H9 (cell line): ENCODE data around the gene CHRNA5. TPM values are rescaled to one million over a fixed set of nuclear protein-coding genes. Genes with fewer than 3 reads are reported as not detected.
A peak's percentile ranks its signal among the peaks of the same experiment; 100 is the strongest.

Experiments used
- DNase-seq: peaks from one replicate; pipeline ENCODE4 v3.0.0-alpha.2; 2017
- H2AFZ ChIP-seq: one replicate; pipeline ENCODE4 v1.6.1; 2013; ENCODE audit warnings: mild to moderate bottlenecking, low read length, control low read depth, moderate library complexity
- H2AK5ac ChIP-seq: 2 replicates; pipeline ENCODE4 v1.6.1; 2013; ENCODE audit warnings: low read length, control low read depth, mixed read lengths; ENCODE audit not compliant: insufficient read length
- H2BK120ac ChIP-seq: one replicate; pipeline ENCODE4 v1.6.1; 2013; ENCODE audit warnings: low read depth, mild to moderate bottlenecking, low read length, control low read depth, inconsistent platforms; ENCODE audit not compliant: poor library complexity, severe bottlenecking
- H2BK12ac ChIP-seq: 2 replicates; pipeline ENCODE4 v1.6.1; 2013; ENCODE audit warnings: low read length, control low read depth, mixed read lengths, low read depth; ENCODE audit not compliant: insufficient read length
- H2BK15ac ChIP-seq: 2 replicates; pipeline ENCODE4 v1.6.1; 2013; ENCODE audit warnings: low read depth, low read length, control low read depth
- H2BK20ac ChIP-seq: one replicate; pipeline ENCODE4 v1.6.1; 2013; ENCODE audit warnings: low read depth, mild to moderate bottlenecking, low read length, control low read depth, inconsistent platforms; ENCODE audit not compliant: poor library complexity, severe bottlenecking
- H2BK5ac ChIP-seq: 2 replicates; pipeline ENCODE4 v1.6.1; 2013; ENCODE audit warnings: low read length, control low read depth, mixed read lengths; ENCODE audit not compliant: insufficient read length
- H3K14ac ChIP-seq: 2 replicates; pipeline ENCODE4 v1.6.1; 2013; ENCODE audit warnings: low read length, control low read depth; ENCODE audit not compliant: insufficient read depth
- H3K18ac ChIP-seq: 2 replicates; pipeline ENCODE4 v1.6.1; 2013; ENCODE audit warnings: low read depth, mild to moderate bottlenecking, mixed read lengths, low read length, control low read depth; ENCODE audit not compliant: insufficient read length
- H3K23ac ChIP-seq: 2 replicates; pipeline ENCODE4 v1.6.1; 2013; ENCODE audit warnings: low read length, control low read depth, mixed read lengths, low read depth; ENCODE audit not compliant: insufficient read length
- H3K23me2 ChIP-seq: 2 replicates; pipeline ENCODE4 v1.6.1; 2013; ENCODE audit warnings: low read depth, mild to moderate bottlenecking, mixed read lengths, low read length, control low read depth; ENCODE audit not compliant: insufficient read length, poor library complexity, severe bottlenecking
- H3K27ac ChIP-seq: 2 replicates; pipeline ENCODE4 v1.5.1; 2013; ENCODE audit warnings: low read length, control low read depth, mixed read lengths, low read depth; ENCODE audit not compliant: insufficient read length
- H3K27me3 ChIP-seq: 2 replicates; pipeline ENCODE4 v1.6.1; 2013; ENCODE audit warnings: low read length, control low read depth, inconsistent platforms; ENCODE audit not compliant: insufficient read depth
- H3K4ac ChIP-seq: 2 replicates; pipeline ENCODE4 v1.6.1; 2013; ENCODE audit warnings: low read depth, mild to moderate bottlenecking, control low read depth, inconsistent platforms, low read length, moderate library complexity
- H3K4me1 ChIP-seq: 2 replicates; pipeline ENCODE4 v1.6.1; 2013; ENCODE audit warnings: low read length, control low read depth, inconsistent platforms; ENCODE audit not compliant: insufficient read depth
- H3K4me2 ChIP-seq: 2 replicates; pipeline ENCODE4 v1.6.1; 2013; ENCODE audit warnings: low read length, control low read depth, mixed read lengths; ENCODE audit not compliant: insufficient read length, insufficient read depth
- H3K56ac ChIP-seq: 2 replicates; pipeline ENCODE4 v1.6.1; 2013; ENCODE audit warnings: low read depth, mild to moderate bottlenecking, mixed read lengths, low read length, control low read depth; ENCODE audit not compliant: insufficient read length
- H3K79me1 ChIP-seq: 2 replicates; pipeline ENCODE4 v1.6.1; 2013; ENCODE audit warnings: low read depth, mild to moderate bottlenecking, moderate library complexity, low read length, control low read depth, inconsistent platforms; ENCODE audit not compliant: insufficient read depth, poor library complexity, severe bottlenecking
- H3K79me2 ChIP-seq: 2 replicates; pipeline ENCODE4 v1.6.1; 2013; ENCODE audit warnings: low read length, control low read depth, inconsistent platforms; ENCODE audit not compliant: insufficient read depth
- H3K9ac ChIP-seq: 2 replicates; pipeline ENCODE4 v1.6.1; 2013; ENCODE audit warnings: low read length, control low read depth, mixed read lengths; ENCODE audit not compliant: insufficient read length; ENCODE audit errors: extremely low read depth
- H3K9me3 ChIP-seq: one replicate; pipeline ENCODE4 v1.6.1; 2013; ENCODE audit warnings: low read depth, low read length, inconsistent platforms; ENCODE audit not compliant: control insufficient read depth
- H3T11ph ChIP-seq: one replicate; pipeline ENCODE4 v1.6.1; 2013; ENCODE audit warnings: mild to moderate bottlenecking, low read length, control low read depth, inconsistent platforms
- H4K20me1 ChIP-seq: one replicate; pipeline ENCODE4 v1.6.1; 2013; ENCODE audit not compliant: control insufficient read depth, insufficient read length, insufficient read depth
- H4K5ac ChIP-seq: 2 replicates; pipeline ENCODE4 v1.6.1; 2013; ENCODE audit warnings: low read depth, mild to moderate bottlenecking, mixed read lengths, low read length, control low read depth; ENCODE audit not compliant: insufficient read length
- H4K8ac ChIP-seq: replicated peaks from 2 replicates; pipeline ENCODE4 v1.6.1; 2013; ENCODE audit warnings: low read length, control low read depth, mixed read lengths, low read depth; ENCODE audit not compliant: insufficient read length
- H4K91ac ChIP-seq: 2 replicates; pipeline ENCODE4 v1.6.1; 2013; ENCODE audit warnings: low read depth, mild to moderate bottlenecking, moderate library complexity, mixed read lengths, low read length, control low read depth; ENCODE audit not compliant: insufficient read length
- H3K27ac Mint-ChIP-seq, 3 experiments: 2 replicates in 2 of 3; 3 replicates in 1 of 3; pipeline ENCODE4 v1.8.0; 2020 to 2021; ENCODE audit warnings: mixed read lengths in 3 of 3, mild to moderate bottlenecking in 1 of 3, moderate library complexity in 1 of 3
- H3K27me3 Mint-ChIP-seq: 2 replicates; pipeline ENCODE4 v1.8.0; 2021; ENCODE audit warnings: low read depth, mild to moderate bottlenecking, moderate library complexity, mixed read lengths
- H3K36me3 Mint-ChIP-seq, 3 experiments: 2 replicates in 2 of 3; 3 replicates in 1 of 3; pipeline ENCODE4 v1.8.0; 2020 to 2021; ENCODE audit warnings: low read depth in 3 of 3, mixed read lengths in 3 of 3; ENCODE audit not compliant: insufficient read depth in 1 of 3
- H3K4me1 Mint-ChIP-seq, 2 experiments: 2 replicates each; pipeline ENCODE4 v1.8.0; 2020; ENCODE audit warnings: mixed read lengths in 2 of 2
- H3K4me3 Mint-ChIP-seq, 2 experiments: 2 replicates in 1 of 2; 3 replicates in 1 of 2; pipeline ENCODE4 v1.8.0; 2020 to 2021; ENCODE audit warnings: mild to moderate bottlenecking in 2 of 2, mixed read lengths in 2 of 2, moderate library complexity in 1 of 2
- H3K9me3 Mint-ChIP-seq, 2 experiments: 2 replicates in 1 of 2; 3 replicates in 1 of 2; pipeline ENCODE4 v1.8.0; 2020; ENCODE audit warnings: mild to moderate bottlenecking in 2 of 2, mixed read lengths in 2 of 2, moderate library complexity in 1 of 2
- CTCF ChIP-seq: fragments of 200-600 bp; sonication (generic); conservative IDR thresholded peaks from 3 replicates; pipeline ENCODE4 v1.8.0; 2021; ENCODE audit warnings: antibody characterized with exemption, mild to moderate bottlenecking
- WGBS: extraction: QIAGEN DNeasy Blood & Tissue Kit; methylation state at CpG from one replicate; pipeline ENCODE4 v1.1.7; 2013; ENCODE audit warnings: missing lambda C conversion rate, low lambda C conversion rate, mixed read lengths; ENCODE audit not compliant: insufficient read length; ENCODE audit errors: extremely low coverage; 5-methylcytosine and 5-hydroxymethylcytosine counted together
- total RNA-seq: library from RNA; stranded (reverse); gene quantifications from 2 replicates; pipeline ENCODE4 v1.2.1, GENCODE V29; 2021

Gene CHRNA5
- total RNA-seq, 1 experiment from 2014 or later: 16.5 TPM

DNA sequence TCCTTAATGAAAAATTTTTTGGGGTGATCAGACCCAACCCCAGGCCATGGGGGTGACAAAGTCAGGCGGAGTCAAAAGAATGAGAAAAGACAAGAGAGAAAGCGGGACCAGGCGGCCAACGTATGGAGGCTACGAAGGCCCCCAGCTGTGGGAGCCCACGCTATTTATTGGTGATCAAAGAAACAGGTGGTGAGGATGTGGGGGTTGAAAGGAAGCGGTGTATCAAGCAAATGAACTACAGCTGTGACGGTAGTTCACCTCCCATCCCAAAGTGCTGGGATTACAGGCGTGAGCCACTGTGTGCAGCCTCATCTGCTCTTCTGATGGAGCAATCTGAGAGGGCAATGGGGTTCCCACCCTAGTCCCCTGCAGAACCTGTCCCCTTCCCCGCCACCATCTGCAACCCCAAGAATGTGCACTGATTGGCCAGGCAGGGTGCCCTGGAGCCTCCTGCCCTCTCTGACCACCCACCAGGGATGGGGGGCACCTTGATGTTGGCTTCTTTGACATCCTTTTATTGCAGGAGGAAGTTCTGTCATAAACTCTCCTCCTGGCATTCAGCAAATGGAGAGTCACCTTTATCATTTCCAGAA lies 56.6 kb downstream of the CHRNA5 start:
- H2AK5ac ChIP-seq: no peak overlapping the region
- H3K4me1 ChIP-seq: no peaks in the 10 kb centered on the region
- no peak overlapping the region for H3T11ph ChIP-seq
- TF ChIP-seq CTCF: no peak
- H3K27me3 Mint-ChIP-seq: peaks cover 56% of the 10 kb centered on the region
- no peak overlapping the region for H3K27ac ChIP-seq
- no peak overlapping the region for H2BK20ac ChIP-seq
- peaks cover 10% of the 10 kb centered on the region for H3K23me2 ChIP-seq
- no peaks in the 10 kb centered on the region for H3K9me3 ChIP-seq
- no peak overlapping the region for H2BK5ac ChIP-seq
- peaks cover 2 to 4% of the 10 kb centered on the region in 2 experiments; a peak in 2 of 5 replicates for H3K9me3 Mint-ChIP-seq
- no peak overlapping the region for H4K8ac ChIP-seq
- no peak overlapping the region for H4K91ac ChIP-seq
- no peak overlapping the region for H2BK15ac ChIP-seq
- no peaks in the 10 kb centered on the region for H3K79me2 ChIP-seq
- peak overlapping the region in 1 of 2 experiments; percentile 81; a peak in 2 of 5 replicates for H3K4me3 Mint-ChIP-seq
- no peak overlapping the region for H3K18ac ChIP-seq
- no peak overlapping the region for H3K14ac ChIP-seq
- H3K36me3 Mint-ChIP-seq: no peaks in the 10 kb centered on the region
- no peak overlapping the region for H2BK12ac ChIP-seq
- no peak overlapping the region; a peak in 1 of 7 replicates for H3K27ac Mint-ChIP-seq
- H3K4me2 ChIP-seq: no peak overlapping the region
- no peak overlapping the region for H3K23ac ChIP-seq
- H4K20me1 ChIP-seq: no peaks in the 10 kb centered on the region
- no CpG with 5 or more reads among the region's 10 CpGs for WGBS
- no peak overlapping the region for H4K5ac ChIP-seq
- H3K4ac ChIP-seq: no peak overlapping the region
- H3K27me3 ChIP-seq: peaks cover 8% of the 10 kb centered on the region; the same call in 1 of the 2 replicates
- no peaks in the 10 kb centered on the region for H3K79me1 ChIP-seq
- H3K4me1 Mint-ChIP-seq: peaks cover 13 to 21% of the 10 kb centered on the region in 2 experiments
- H3K9ac ChIP-seq: no peak overlapping the region
- no peak for DNase-seq
- H2AFZ ChIP-seq: no peak overlapping the region
- H3K56ac ChIP-seq: no peak overlapping the region
- no peak overlapping the region for H2BK120ac ChIP-seq
